Middle frontal gyrus (tissue), 1 donor: Measurements from ENCODE around the gene ARID3A.
"Not testable (repeated sequence)": the region's sequence is repeated elsewhere in the genome, so short reads cannot be mapped to it uniquely, and the experiment has no call there.

Source experiments
- DNase-seq: peaks from one replicate; pipeline ENCODE4 v3.0.0-alpha.2; 2015; ENCODE audit warnings: low spot score; ENCODE audit errors: extremely low spot score

ARID3A gene

GRCh38 chr19:1015782-1016646, 90.2 kb downstream of the ARID3A start:
- DNase-seq: no peak

GRCh38 chr19:1016647-1017114, 90.8 kb downstream of the ARID3A start:
- DNase-seq: no peak

DNA sequence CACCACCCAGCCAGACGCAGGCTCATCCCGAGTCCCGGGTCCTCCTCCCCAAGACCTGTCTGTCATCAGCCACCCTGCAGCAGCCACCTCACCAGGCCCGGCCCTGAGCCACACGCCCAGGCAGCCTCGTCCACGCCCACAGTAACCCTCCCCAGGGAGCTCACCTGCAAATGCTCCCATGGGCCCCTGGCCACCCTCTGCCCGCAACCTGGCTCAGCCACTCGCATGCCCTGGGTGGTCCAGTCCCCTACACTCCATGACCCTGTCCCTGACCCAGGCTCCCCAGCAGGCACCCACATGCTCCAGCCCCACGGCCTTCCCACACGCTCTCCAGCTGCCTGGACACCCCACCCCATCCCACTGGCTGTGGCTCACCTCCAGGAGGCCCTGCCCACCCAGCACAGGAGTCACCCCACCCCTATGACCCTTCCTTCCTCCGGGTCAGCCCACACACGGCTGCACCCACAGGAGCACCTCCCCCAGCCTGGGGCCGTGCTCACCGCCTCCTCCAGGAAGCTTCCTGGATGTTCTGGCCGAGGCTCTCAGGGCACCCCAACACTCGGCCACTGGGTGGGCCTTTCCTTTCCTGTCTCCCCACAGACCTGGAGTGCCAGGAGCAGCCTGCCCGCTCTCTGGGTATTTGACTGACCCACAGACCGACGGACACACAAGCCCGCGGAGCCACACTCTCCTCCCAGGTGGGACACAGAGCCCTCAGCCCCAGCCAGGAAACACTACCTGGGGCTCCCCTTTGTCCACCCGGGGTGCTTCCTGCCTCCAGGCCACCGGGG, 91.5 kb downstream of the ARID3A start:
- DNase-seq: no peak

- DNase-seq: no peak
Observed at GRCh38 chr19:1017906-1018305, 92.1 kb downstream of the ARID3A start.

GRCh38 chr19:1018393-1018792, 92.6 kb downstream of the ARID3A start:
- no peak for DNase-seq

GRCh38 chr19:1018932-1019615, 93.2 kb downstream of the ARID3A start:
- no peak for DNase-seq

DNA sequence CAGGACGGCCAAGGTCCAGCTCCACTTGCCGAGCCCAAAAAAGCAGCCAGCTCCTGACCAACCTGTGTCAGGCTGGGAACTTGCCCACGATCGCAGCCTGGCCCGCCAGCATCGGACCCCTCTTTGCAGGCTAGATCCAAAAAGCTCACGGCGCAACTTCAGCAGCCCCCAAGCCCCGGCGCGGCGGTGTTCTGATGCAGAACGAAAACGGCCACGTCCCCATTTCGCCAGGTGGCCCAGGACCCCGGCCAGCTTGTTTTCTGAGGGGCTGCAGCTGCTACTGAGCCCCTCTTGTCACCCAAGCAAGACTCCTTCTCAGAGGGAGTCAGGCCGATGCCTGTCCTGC, 93.8 kb downstream of the ARID3A start:
- DNase-seq: no peak

- DNase-seq: no peak
Observed at GRCh38 chr19:1019980-1020867, 94.4 kb downstream of the ARID3A start.

GRCh38 chr19:1020868-1021425, 95.1 kb downstream of the ARID3A start, which contains the start of gene TMEM259:
Gene TMEM259 (minus strand): TSS chr19:1021123. CDS start chr19:1020996, 127 bp downstream.
- DNase-seq: peak; percentile 91

DNA sequence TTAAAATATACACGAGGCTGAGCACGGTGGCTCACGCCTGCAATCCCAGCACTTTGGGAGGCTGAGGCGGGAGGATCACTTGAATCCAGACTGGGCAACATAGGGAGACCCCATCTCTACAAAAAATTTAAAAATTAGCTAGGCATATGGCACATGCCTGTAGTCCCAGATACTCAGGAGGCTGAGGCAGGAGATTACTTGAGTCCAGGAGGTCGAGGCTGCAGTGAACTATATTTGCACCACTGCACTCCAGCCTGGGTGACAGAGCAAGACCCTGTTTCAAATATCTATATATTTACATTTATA, 98.0 kb downstream of the ARID3A start:
- not testable (repeated sequence) for DNase-seq

DNA sequence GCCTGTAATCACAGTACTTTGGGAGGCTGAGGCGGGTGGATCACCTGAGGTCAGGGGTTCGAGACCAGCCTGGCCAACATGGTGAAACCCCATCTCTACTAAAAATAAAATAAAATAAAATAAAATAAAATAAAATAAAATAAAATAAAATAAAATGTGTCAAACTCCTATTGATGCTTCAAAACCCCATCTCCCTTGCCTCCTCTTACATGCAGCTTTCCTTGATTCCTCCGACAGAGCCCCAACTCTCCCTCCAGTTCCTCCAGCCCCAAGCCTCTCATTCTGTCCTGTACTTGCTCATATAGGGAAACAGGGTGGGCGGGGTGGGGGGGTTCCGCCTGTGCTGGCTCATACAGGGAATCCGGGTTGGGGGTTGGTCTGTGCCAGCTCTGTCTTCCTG, 99.2 kb downstream of the ARID3A start:
- not testable (repeated sequence) for DNase-seq
